Natural killer cell treated with Interleukin-12 subunit alpha and Interleukin-12 subunit beta and Interleukin-15 and Interleukin-18, amount 100 ng/mL, for 72 hours (primary cell): Measurements from ENCODE around the gene TMEM129. TPM values are rescaled to one million over a fixed set of nuclear protein-coding genes. Genes with fewer than 3 reads are reported as not detected.

ENCODE experiments used
- ATAC-seq, 2 donors: fragments of 150-1000 bp; cut with Tn5 transposase in 1 of 2; sonication (Bioruptor Pico), chemical (Tn5 transposase) in 1 of 2; 2 replicates each; pipeline ENCODE4 v1.10.0; 2021
- DNase-seq: peaks from one replicate; pipeline ENCODE4 v3.0.0; 2022; ENCODE audit warnings: low spot score
- H3K27ac Mint-ChIP-seq, 2 donors: 1 replicate in 1 of 2; 2 replicates in 1 of 2; pipeline ENCODE4 v1.8.0; 2022; ENCODE audit warnings: mixed read lengths in 2 of 2, mild to moderate bottlenecking in 1 of 2, moderate library complexity in 1 of 2
- H3K27me3 Mint-ChIP-seq, 2 donors: 1 replicate in 1 of 2; 2 replicates in 1 of 2; pipeline ENCODE4 v1.8.0; 2022; ENCODE audit warnings: mixed read lengths in 2 of 2
- H3K36me3 Mint-ChIP-seq: one replicate; pipeline ENCODE4 v1.8.0; 2022; ENCODE audit warnings: mixed read lengths
- H3K4me1 Mint-ChIP-seq, 2 donors: 1 replicate in 1 of 2; 2 replicates in 1 of 2; pipeline ENCODE4 v1.8.0; 2022; ENCODE audit warnings: low read depth in 2 of 2, mixed read lengths in 2 of 2, mild to moderate bottlenecking in 1 of 2
- H3K4me3 Mint-ChIP-seq: one replicate; pipeline ENCODE4 v1.8.0; 2022; ENCODE audit warnings: mixed read lengths
- H3K9me3 Mint-ChIP-seq: 2 replicates; pipeline ENCODE4 v1.8.0; 2022; ENCODE audit warnings: mixed read lengths
- total RNA-seq, 2 donors: library from RNA; stranded (reverse); gene quantifications; one replicate each; pipeline ENCODE4 v1.2.3, GENCODE V29; 2022

Gene TMEM129
- total RNA-seq, 2 donors from 2014 or later, result 19.6 to 21.2 TPM

DNA sequence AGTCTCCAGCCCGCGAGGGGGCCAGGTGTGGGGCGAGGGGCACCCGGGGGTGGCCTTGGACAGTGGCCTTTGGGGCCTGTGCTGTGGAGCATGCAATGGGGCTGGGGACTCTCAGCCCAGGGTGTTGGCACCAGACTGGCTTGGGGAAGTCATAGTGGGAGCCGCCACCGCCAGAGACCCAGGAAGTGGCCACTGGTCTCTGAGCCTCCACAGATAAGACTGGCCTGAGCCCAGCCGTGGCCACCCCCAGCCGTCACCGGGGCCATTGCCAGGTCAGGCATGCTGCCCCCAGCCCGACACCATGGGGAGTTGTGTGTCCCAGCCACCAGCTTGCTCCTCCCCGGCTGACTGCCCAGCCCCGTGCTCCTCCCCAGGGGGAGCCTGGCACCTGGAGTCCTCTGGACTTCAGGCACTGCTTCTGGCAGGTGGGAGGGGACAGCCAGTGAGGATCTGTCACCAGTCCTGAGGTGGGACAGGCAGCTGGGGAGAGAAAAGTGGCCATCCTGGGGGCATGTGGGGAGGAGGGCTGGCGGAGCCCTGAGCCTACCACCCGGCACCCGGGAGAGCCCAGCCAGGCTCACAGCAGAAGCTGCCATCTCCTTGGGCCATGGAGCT lies 32.7 kb upstream of the TMEM129 start:
- DNase-seq, result no peak
- ATAC-seq, result no peak
- Mint-ChIP-seq H3K4me1 (no peaks in the 10 kb centered on the region), H3K4me3 (no peak overlapping the region), H3K36me3 (no peaks in the 10 kb centered on the region), H3K27me3 (no peaks in the 10 kb centered on the region), H3K27ac (no peak overlapping the region), H3K9me3 (no peaks in the 10 kb centered on the region)

DNA sequence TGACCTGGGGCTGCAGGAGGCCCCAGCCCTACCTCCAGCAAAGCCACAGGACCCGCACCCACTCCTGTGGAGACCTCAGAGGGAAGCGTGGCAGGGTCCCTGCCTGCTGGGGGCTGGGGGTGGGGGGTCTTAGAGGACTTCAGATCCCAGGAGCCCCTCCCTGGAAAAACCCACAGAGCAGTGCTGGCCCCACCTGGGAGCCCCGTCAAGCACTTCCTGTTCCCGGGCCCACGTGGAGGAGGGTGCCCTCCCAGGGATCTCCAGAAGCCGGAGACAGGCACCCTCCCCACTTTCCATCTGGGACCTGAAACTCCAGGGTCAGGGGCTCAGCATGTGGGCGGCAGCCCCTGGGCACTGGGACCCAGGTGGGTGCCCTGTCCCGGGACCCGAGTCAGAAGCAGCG lies 32.2 kb upstream of the TMEM129 start:
- no peak overlapping the region for H3K4me3 Mint-ChIP-seq
- no peaks in the 10 kb centered on the region for H3K9me3 Mint-ChIP-seq
- no peaks in the 10 kb centered on the region for H3K36me3 Mint-ChIP-seq
- H3K4me1 Mint-ChIP-seq, result no peaks in the 10 kb centered on the region
- ATAC-seq (no peak), DNase-seq (no peak)
- no peaks in the 10 kb centered on the region for H3K27me3 Mint-ChIP-seq
- no peak overlapping the region for H3K27ac Mint-ChIP-seq

DNA sequence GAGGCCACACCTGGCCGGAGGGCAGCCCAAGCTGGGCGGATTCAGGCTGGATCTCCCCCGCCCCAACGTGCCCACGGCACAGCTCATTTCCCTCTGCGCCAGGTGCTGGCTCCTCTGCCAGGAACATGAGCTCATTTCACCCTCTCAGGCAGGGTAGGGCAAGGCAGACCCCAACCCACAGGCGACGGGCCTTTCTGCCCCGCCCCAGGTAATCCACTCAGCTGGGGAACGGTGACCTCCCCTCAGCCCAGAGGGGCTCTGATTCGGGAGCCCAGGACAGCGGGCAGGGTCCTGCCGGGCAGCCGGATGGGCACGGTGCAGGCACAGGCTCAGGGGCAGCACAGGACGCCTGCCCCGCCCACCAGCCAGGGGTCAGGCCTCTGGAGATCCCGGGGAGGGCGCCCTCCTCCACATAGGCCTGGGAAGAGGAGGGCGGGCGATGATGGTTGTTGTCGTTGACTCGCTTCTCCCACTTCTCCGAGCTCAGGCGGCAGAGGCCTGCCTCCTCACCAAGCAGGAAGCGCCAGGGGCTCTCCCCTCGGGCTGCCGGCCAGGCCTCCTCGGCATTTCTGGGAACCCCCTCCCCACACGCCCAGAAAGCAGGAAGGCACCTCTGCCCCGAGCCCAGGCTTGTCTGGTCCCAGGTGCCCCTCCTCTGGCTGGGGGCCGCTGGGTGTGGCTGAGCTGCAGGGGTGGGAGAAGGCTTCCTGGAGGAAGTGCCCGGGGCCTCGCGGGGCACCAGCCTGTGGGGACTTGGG lies 31.3 kb upstream of the TMEM129 start:
- no peak overlapping the region for H3K27ac Mint-ChIP-seq
- ATAC-seq (peak; percentile 0 to 2), DNase-seq (no peak)
- H3K27me3 Mint-ChIP-seq, result no peaks in the 10 kb centered on the region
- no peaks in the 10 kb centered on the region for H3K9me3 Mint-ChIP-seq
- H3K4me3 Mint-ChIP-seq, result no peak overlapping the region
- no peaks in the 10 kb centered on the region for H3K36me3 Mint-ChIP-seq
- no peaks in the 10 kb centered on the region for H3K4me1 Mint-ChIP-seq

GRCh38 chr4:1751919-1752283 lies 30.8 kb upstream of the TMEM129 start:
- ATAC-seq (no peak), DNase-seq (no peak)
- Mint-ChIP-seq H3K4me1 (no peaks in the 10 kb centered on the region), H3K9me3 (no peaks in the 10 kb centered on the region), H3K36me3 (no peaks in the 10 kb centered on the region), H3K4me3 (no peak overlapping the region), H3K27me3 (no peaks in the 10 kb centered on the region), H3K27ac (no peak overlapping the region)

DNA sequence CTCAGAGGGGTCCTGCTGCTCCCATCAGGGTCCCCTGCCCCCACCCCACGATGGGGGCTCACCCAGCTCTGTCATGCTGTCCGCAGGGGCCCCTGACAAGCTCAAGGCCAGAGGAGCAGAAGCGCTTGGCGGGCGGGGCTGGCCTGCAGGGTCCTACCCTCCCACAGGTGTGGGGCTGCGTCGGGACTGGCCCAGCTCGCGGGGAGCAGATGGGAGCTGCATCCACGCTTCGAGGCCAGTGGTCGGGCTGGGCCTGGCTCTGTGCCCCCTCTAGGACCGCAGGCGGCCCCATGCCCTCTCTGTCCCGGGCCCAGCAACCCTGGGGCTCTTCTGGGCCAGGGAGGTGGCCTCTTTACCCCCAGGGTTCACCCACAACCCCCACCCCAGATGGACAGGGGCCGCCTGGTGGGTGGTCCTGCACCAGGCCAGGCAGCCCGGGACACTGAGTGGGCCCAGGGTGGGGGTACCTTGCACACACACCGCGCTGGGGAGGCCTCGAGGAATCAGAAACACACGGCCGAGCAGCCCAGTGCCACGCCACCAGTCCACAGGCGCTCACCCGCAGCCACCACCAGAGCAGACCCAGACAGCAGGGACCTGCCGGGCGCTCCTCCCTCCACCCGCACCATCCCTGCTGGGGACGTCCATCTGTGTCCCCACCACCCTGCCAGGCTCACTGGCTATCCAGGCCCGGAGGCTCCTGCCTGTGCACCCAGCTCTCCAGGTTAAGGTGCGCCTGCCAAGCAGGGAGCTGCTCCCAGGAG lies 30.2 kb upstream of the TMEM129 start:
- no peaks in the 10 kb centered on the region for H3K9me3 Mint-ChIP-seq
- no peaks in the 10 kb centered on the region for H3K4me1 Mint-ChIP-seq
- no peaks in the 10 kb centered on the region for H3K36me3 Mint-ChIP-seq
- ATAC-seq (no peak), DNase-seq (no peak)
- H3K27me3 Mint-ChIP-seq, result no peaks in the 10 kb centered on the region
- H3K27ac Mint-ChIP-seq, result no peak overlapping the region
- no peak overlapping the region for H3K4me3 Mint-ChIP-seq

GRCh38 chr4:1750381-1751154 lies 29.4 kb upstream of the TMEM129 start:
- H3K27ac Mint-ChIP-seq, result no peak overlapping the region
- no peaks in the 10 kb centered on the region for H3K27me3 Mint-ChIP-seq
- no peak overlapping the region for H3K4me3 Mint-ChIP-seq
- DNase-seq (no peak), ATAC-seq (no peak)
- no peaks in the 10 kb centered on the region for H3K9me3 Mint-ChIP-seq
- H3K4me1 Mint-ChIP-seq, result no peaks in the 10 kb centered on the region
- no peaks in the 10 kb centered on the region for H3K36me3 Mint-ChIP-seq

- no peak overlapping the region for H3K27ac Mint-ChIP-seq
- no peak overlapping the region for H3K4me3 Mint-ChIP-seq
- H3K27me3 Mint-ChIP-seq, result no peaks in the 10 kb centered on the region
- H3K36me3 Mint-ChIP-seq, result no peaks in the 10 kb centered on the region
- H3K9me3 Mint-ChIP-seq, result no peaks in the 10 kb centered on the region
- DNase-seq, result no peak
- no peak for ATAC-seq
- no peaks in the 10 kb centered on the region for H3K4me1 Mint-ChIP-seq
Observed at GRCh38 chr4:1749826-1750225, 28.7 kb upstream of the TMEM129 start.

DNA sequence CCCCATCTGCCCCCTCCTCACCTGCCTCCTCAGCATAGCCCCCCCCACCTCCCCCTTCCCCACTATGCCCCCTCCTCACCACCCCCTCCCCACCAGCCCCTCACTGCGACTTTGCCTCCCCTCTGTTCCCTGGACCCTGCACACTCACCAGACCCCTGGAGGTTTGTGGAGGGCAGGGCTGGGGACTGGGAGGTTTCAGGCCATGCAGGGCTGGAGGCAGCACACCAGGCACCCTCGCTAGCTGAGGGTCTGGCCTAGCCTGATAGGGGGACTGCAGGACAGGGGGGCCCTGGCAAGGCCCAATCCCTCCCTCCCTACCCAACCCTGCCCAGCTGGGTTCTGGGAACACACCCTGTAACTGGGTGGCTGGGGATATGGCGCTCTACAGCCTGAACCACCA lies 28.2 kb upstream of the TMEM129 start:
- DNase-seq (no peak), ATAC-seq (no peak)
- Mint-ChIP-seq H3K4me3 (no peak overlapping the region), H3K4me1 (no peaks in the 10 kb centered on the region), H3K9me3 (no peaks in the 10 kb centered on the region), H3K36me3 (no peaks in the 10 kb centered on the region), H3K27ac (no peak overlapping the region), H3K27me3 (no peaks in the 10 kb centered on the region)

GRCh38 chr4:1748465-1748995 lies 27.4 kb upstream of the TMEM129 start:
- Mint-ChIP-seq H3K4me3 (no peak overlapping the region), H3K9me3 (no peaks in the 10 kb centered on the region), H3K36me3 (no peaks in the 10 kb centered on the region), H3K27ac (no peak overlapping the region), H3K27me3 (no peaks in the 10 kb centered on the region), H3K4me1 (no peaks in the 10 kb centered on the region)
- ATAC-seq, result peak; percentile 63 to 67
- peak; percentile 81 for DNase-seq

DNA sequence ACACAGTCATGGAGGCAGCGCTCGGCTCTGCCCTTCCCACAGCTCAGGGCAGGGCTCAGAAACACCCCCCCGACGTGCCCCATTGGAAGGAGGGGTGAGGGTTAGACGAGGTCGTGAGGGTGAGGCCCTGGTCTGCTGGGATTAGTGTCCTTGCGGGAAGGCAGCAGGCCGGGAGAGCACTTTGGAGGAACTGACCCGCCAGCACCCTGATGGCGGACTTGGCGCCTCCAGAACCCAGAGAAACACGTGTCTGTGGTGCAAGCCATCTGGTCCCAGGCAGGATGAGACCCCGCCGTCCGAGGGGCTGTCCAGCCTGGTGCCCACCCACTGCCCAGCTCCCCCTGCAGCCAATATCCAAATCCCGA lies 26.5 kb upstream of the TMEM129 start:
- DNase-seq, result no peak
- H3K4me3 Mint-ChIP-seq, result no peak overlapping the region
- H3K27me3 Mint-ChIP-seq, result no peaks in the 10 kb centered on the region
- H3K4me1 Mint-ChIP-seq, result no peaks in the 10 kb centered on the region
- ATAC-seq, result no peak
- no peak overlapping the region for H3K27ac Mint-ChIP-seq
- H3K36me3 Mint-ChIP-seq, result no peaks in the 10 kb centered on the region
- no peaks in the 10 kb centered on the region for H3K9me3 Mint-ChIP-seq

- no peaks in the 10 kb centered on the region for H3K4me1 Mint-ChIP-seq
- no peaks in the 10 kb centered on the region for H3K9me3 Mint-ChIP-seq
- no peak overlapping the region for H3K4me3 Mint-ChIP-seq
- no peaks in the 10 kb centered on the region for H3K36me3 Mint-ChIP-seq
- ATAC-seq (no peak), DNase-seq (no peak)
- no peaks in the 10 kb centered on the region for H3K27me3 Mint-ChIP-seq
- H3K27ac Mint-ChIP-seq, result no peak overlapping the region
Observed at GRCh38 chr4:1746919-1747602, 25.9 kb upstream of the TMEM129 start.

DNA sequence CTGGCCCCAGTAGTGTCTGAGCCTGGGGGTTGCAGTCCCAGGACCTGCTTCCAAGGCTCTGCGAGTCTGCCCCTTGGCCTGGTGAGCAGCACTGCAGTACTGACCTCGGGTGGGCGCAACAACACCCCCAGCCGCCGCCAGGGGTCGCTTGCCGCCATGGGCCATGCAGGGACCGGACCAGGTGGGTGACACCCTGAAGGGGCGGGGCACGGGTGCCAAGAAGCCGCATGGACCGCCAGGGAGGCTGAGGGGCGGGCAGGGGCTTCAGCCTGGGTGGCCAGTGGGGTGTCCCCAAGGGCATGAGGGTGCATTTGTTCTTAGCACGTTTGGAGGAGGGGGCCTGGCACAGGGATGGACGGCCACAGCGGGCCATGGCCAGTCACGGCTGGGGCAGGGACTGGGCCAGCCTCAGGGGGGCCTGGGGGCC lies 25.2 kb upstream of the TMEM129 start:
- DNase-seq (peak; percentile 81), ATAC-seq (peak; percentile 74 to 76)
- Mint-ChIP-seq H3K4me3 (no peak overlapping the region), H3K27me3 (no peaks in the 10 kb centered on the region), H3K9me3 (no peaks in the 10 kb centered on the region), H3K27ac (no peak overlapping the region), H3K36me3 (no peaks in the 10 kb centered on the region), H3K4me1 (no peaks in the 10 kb centered on the region)

DNA sequence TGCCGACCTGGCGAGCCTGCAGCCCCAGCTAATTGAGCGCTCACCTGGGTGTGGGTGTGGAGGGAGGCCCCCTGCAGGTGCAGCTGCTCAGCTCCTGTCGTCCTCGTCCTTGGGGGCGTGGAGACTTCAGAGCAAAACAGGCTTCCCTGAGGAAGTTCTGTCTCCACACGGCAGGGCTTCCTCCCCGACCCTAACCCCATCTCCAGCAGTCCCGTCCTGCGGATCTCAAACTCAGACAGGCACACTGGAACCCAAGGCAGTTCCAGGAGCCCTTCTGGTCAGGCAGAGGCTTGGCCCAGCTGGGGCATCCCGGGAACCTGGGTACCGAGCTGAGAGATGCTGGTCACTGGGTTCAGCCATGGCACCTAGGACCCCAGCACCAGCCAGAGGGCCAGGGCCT lies 24.6 kb upstream of the TMEM129 start:
- Mint-ChIP-seq H3K4me3 (no peak overlapping the region), H3K36me3 (no peaks in the 10 kb centered on the region), H3K9me3 (no peaks in the 10 kb centered on the region), H3K27me3 (no peaks in the 10 kb centered on the region), H3K27ac (no peak overlapping the region), H3K4me1 (no peaks in the 10 kb centered on the region)
- DNase-seq (no peak), ATAC-seq (no peak)
